Sigmoid colon (tissue), 7 donors: ENCODE results near the gene NTM. TPM values are rescaled to one million over a fixed set of nuclear protein-coding genes. Genes with fewer than 3 reads are reported as not detected.

ENCODE experiments used
- DNase-seq: peaks from one replicate; pipeline ENCODE4 v3.0.0-alpha.2; 2019
- H3K27ac ChIP-seq, 4 donors: fragments of 200-600 bp; sonication (generic); one replicate each; pipeline ENCODE4 v1.5.1; 2016 to 2019; ENCODE audit warnings: mild to moderate bottlenecking in 1 of 4
- H3K27me3 ChIP-seq, 3 donors: fragments of 200-600 bp; sonication (generic); one replicate each; pipeline ENCODE4 v1.5.1; 2019; ENCODE audit warnings: mild to moderate bottlenecking in 1 of 3
- H3K36me3 ChIP-seq, 4 donors: fragments of 200-600 bp; sonication (generic); one replicate each; pipeline ENCODE4 v1.5.1; 2016 to 2019
- H3K4me1 ChIP-seq, 4 donors: fragments of 200-600 bp; sonication (generic); one replicate each; pipeline ENCODE4 v1.5.1; 2017 to 2019
- H3K4me3 ChIP-seq, 4 donors: fragments of 200-600 bp; sonication (generic); one replicate each; pipeline ENCODE4 v1.5.1; 2017 to 2019; ENCODE audit warnings: mild to moderate bottlenecking in 2 of 4, moderate library complexity in 1 of 4
- H3K9me3 ChIP-seq, 4 donors: fragments of 200-600 bp in 3 of 4; sonication (generic) in 3 of 4; one replicate each; pipeline versions ENCODE4 v1.5.1 to v1.6.1; 2013 to 2019
- EP300 ChIP-seq, 4 donors: sonication (generic); formaldehyde crosslinking; IDR thresholded peaks; one replicate each; pipeline ENCODE4 v1.6.1; 2017; ENCODE audit warnings: antibody characterized with exemption in 4 of 4
- POLR2A ChIP-seq, 2 donors: fragments of 450-650 bp; IDR thresholded peaks; one replicate each; pipeline ENCODE4 v1.6.1; 2016; ENCODE audit warnings: antibody characterized with exemption in 2 of 2, mild to moderate bottlenecking in 2 of 2, moderate library complexity in 2 of 2
- POLR2AphosphoS5 ChIP-seq, 4 donors: sonication (generic); formaldehyde crosslinking; IDR thresholded peaks; one replicate each; pipeline ENCODE4 v1.6.1; 2017; ENCODE audit warnings: antibody characterized with exemption in 4 of 4
- WGBS, 2 donors: extraction: QIAGEN DNeasy Blood & Tissue Kit; methylation state at CpG; one replicate each; pipeline ENCODE4 v1.1.7; 2013; 5-methylcytosine and 5-hydroxymethylcytosine counted together
- intact Hi-C: fragments of 100-400 bp; cut with DNase I; formaldehyde crosslinking; loops from one replicate; pipeline ENCODE4 v1.15.1; 2023
- polyA plus RNA-seq, 3 donors: library from polyadenylated mRNA; stranded (reverse); fragments of 200-250 nt; gene quantifications; one replicate each; pipeline ENCODE4 v1.2.3, GENCODE V29; 2013
- total RNA-seq, 4 donors: library from RNA; depleted of rRNA; stranded (reverse); fragments of >200 nt; gene quantifications; one replicate each; pipeline ENCODE4 v1.1.0, GENCODE V29; 2016
- TF ChIP-seq, protein P1 (sequence below), 4 experiments: fragments of 450-650 bp in 3 of 4; fragments of 200-600 bp in 1 of 4; IDR thresholded peaks; one replicate each; pipeline ENCODE4 v1.5.1; 2016 to 2019; ENCODE audit warnings: antibody characterized with exemption in 4 of 4, mild to moderate bottlenecking in 3 of 4, moderate library complexity in 2 of 4
- donor health status: healthy with polysubstance abuse.
- donor health status: Bipolar disorder and iron deficiency.
- donor health status: healthy.

The NTM gene
- total and polyA plus RNA-seq, 7 donors: 0.96 to 18.3 (median 6.4) TPM; not detected in 1

- WGBS, 2 donors: 57 to 62% methylated on average over 3 of the region's 3 CpGs
- Histone ChIP-seq H3K27ac (no peak overlapping the region), H3K4me1 (no peaks in the 10 kb centered on the region), H3K36me3 (no peaks in the 10 kb centered on the region), H3K9me3 (peaks cover 0 to 2% (median 0%) of the 10 kb centered on the region in 4 donors), H3K4me3 (no peak overlapping the region), H3K27me3 (no peaks in the 10 kb centered on the region)
- intact Hi-C loops: no loop called here
- TF ChIP-seq POLR2AphosphoS5 (IDR thresholded peaks at IDR 0.05): no peak
- TF ChIP-seq POLR2A (IDR thresholded peaks at IDR 0.05): no peak
- TF ChIP-seq, protein P1, sequence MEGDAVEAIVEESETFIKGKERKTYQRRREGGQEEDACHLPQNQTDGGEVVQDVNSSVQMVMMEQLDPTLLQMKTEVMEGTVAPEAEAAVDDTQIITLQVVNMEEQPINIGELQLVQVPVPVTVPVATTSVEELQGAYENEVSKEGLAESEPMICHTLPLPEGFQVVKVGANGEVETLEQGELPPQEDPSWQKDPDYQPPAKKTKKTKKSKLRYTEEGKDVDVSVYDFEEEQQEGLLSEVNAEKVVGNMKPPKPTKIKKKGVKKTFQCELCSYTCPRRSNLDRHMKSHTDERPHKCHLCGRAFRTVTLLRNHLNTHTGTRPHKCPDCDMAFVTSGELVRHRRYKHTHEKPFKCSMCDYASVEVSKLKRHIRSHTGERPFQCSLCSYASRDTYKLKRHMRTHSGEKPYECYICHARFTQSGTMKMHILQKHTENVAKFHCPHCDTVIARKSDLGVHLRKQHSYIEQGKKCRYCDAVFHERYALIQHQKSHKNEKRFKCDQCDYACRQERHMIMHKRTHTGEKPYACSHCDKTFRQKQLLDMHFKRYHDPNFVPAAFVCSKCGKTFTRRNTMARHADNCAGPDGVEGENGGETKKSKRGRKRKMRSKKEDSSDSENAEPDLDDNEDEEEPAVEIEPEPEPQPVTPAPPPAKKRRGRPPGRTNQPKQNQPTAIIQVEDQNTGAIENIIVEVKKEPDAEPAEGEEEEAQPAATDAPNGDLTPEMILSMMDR (IDR thresholded peaks at IDR 0.05): no peak
- TF ChIP-seq EP300 (IDR thresholded peaks at IDR 0.05): no peak
- DNase-seq: no peak
Measured at GRCh38 chr11:131787119-131787518, 416.7 kb downstream of the NTM start.

- H3K27me3 ChIP-seq: no peaks in the 10 kb centered on the region
- H3K36me3 ChIP-seq: no peaks in the 10 kb centered on the region
- no peaks in the 10 kb centered on the region for H3K9me3 ChIP-seq
- 81 to 82% methylated on average over 1 of the region's 1 CpG for WGBS, 2 donors
- intact Hi-C loops: no loop called here
- no peak overlapping the region for H3K27ac ChIP-seq
- H3K4me3 ChIP-seq: no peak overlapping the region
- no peak for DNase-seq
- TF ChIP-seq POLR2AphosphoS5 (IDR thresholded peaks at IDR 0.05) (no peak), EP300 (IDR thresholded peaks at IDR 0.05) (no peak)
- no peaks in the 10 kb centered on the region for H3K4me1 ChIP-seq
Measured at GRCh38 chr11:131790586-131790985, 420.2 kb downstream of the NTM start.

DNA sequence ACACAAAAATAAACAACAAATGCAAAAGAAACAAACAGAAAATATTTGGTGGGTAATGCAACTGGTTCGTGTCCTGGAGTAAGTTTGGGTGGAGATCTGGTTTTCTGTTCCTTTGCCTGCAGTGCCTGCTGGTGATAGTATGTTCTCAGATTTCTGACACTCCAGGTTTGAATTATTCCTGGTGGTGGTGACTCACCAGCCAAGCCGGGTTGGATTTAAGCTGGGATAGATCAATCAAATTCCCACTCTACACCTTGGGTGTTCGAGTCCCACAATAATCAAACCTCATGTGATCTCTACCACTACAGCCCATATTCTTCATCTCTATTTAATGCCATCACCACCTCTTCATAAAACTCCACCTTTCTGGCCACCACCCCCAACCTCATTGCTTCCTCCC lies 421.8 kb downstream of the NTM start:
- no peaks in the 10 kb centered on the region for H3K9me3 ChIP-seq
- no peak overlapping the region for H3K4me3 ChIP-seq
- H3K4me1 ChIP-seq: no peaks in the 10 kb centered on the region
- H3K27me3 ChIP-seq: no peaks in the 10 kb centered on the region
- H3K36me3 ChIP-seq: no peaks in the 10 kb centered on the region
- no peak for TF ChIP-seq EP300 (IDR thresholded peaks at IDR 0.05)
- TF ChIP-seq POLR2AphosphoS5 (IDR thresholded peaks at IDR 0.05): no peak
- TF ChIP-seq, protein P1 (IDR thresholded peaks at IDR 0.05): no peak
- no peak for TF ChIP-seq POLR2A (IDR thresholded peaks at IDR 0.05)
- no peak for DNase-seq
- H3K27ac ChIP-seq: no peak overlapping the region
- intact Hi-C loops: no loop called here
- 76 to 83% methylated on average over 3 of the region's 3 CpGs for WGBS, 2 donors

DNA sequence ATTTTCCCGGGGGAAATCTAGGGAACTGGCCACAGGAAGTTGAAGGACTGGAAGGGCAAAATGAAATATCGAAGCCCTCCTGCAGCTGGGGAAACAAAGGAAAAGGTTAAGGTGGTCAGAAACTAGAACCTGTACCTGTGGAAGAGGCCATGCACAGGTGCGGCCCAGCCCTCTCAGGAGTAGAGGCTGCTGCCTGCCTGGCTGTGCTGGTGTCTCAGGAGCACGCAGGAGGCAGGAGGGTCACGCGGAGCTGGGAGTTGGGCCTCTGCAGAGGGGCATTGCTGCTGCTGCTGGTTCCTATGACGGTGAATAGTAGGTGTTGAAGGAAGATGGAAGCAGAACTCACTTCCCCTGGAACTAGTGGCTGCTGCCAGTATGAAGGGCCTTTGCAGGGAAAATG lies 425.7 kb downstream of the NTM start:
- no peak for DNase-seq
- Histone ChIP-seq H3K4me3 (no peak overlapping the region), H3K27ac (no peak overlapping the region), H3K9me3 (no peaks in the 10 kb centered on the region), H3K4me1 (no peaks in the 10 kb centered on the region), H3K36me3 (no peaks in the 10 kb centered on the region), H3K27me3 (no peaks in the 10 kb centered on the region)
- intact Hi-C loops: no loop called here
- WGBS, 2 donors: 80 to 83% methylated on average over 7 of the region's 7 CpGs
- TF ChIP-seq, protein P1 (IDR thresholded peaks at IDR 0.05): no peak
- TF ChIP-seq POLR2AphosphoS5 (IDR thresholded peaks at IDR 0.05): no peak
- no peak for TF ChIP-seq EP300 (IDR thresholded peaks at IDR 0.05)
- no peak for TF ChIP-seq POLR2A (IDR thresholded peaks at IDR 0.05)

DNA sequence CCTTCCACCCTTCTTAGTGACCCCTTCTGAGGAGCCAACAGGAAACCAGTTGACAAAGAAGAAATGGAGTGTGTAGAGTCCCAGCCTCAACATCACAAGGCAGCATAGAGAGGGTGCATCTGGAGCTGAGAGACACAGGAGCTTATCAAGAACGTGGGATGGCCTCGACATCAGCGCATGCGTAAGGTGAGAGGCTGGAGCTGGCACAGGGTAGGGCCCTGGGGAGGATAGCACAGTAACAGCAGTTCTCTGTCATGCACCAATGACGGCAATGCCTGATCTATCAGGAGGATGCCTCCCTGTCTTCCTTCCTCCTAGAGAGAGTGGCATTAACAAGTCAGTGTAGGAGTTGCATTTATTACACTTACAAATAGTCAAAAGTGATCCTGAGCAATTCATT lies 426.1 kb downstream of the NTM start:
- TF ChIP-seq EP300 (IDR thresholded peaks at IDR 0.05): no peak
- no peak for TF ChIP-seq POLR2AphosphoS5 (IDR thresholded peaks at IDR 0.05)
- TF ChIP-seq, protein P1 (IDR thresholded peaks at IDR 0.05): no peak
- no peak for TF ChIP-seq POLR2A (IDR thresholded peaks at IDR 0.05)
- H3K9me3 ChIP-seq: no peaks in the 10 kb centered on the region
- intact Hi-C loops: no loop called here
- no peaks in the 10 kb centered on the region for H3K36me3 ChIP-seq
- H3K4me1 ChIP-seq: no peaks in the 10 kb centered on the region
- H3K27ac ChIP-seq: no peak overlapping the region
- 75 to 76% methylated on average over 5 of the region's 5 CpGs for WGBS, 2 donors
- no peak overlapping the region for H3K4me3 ChIP-seq
- H3K27me3 ChIP-seq: no peaks in the 10 kb centered on the region
- DNase-seq: no peak
